BLaER1 treated with 17β-estradiol and CSF1 and Interleukin-3, amounts not matched to agents 10 nM and 100 nM (cell line): ENCODE results near the gene MBP.

Experiments used
- H3K27ac ChIP-seq, 11 experiments: shearing (Covaris generic); formaldehyde crosslinking; 2 replicates each; pipeline ENCODE4 v1.8.1; 2022
- H3K27me3 ChIP-seq, 11 experiments: shearing (Covaris generic); formaldehyde crosslinking; 2 replicates each; pipeline ENCODE4 v1.8.1; 2022
- H3K36me3 ChIP-seq, 11 experiments: shearing (Covaris generic); formaldehyde crosslinking; 2 replicates each; pipeline ENCODE4 v1.8.1; 2022
- H3K4me1 ChIP-seq, 10 experiments: shearing (Covaris generic); formaldehyde crosslinking; 2 replicates each; pipeline ENCODE4 v1.8.1; 2022
- H3K4me2 ChIP-seq, 11 experiments: shearing (Covaris generic); formaldehyde crosslinking; 2 replicates each; pipeline ENCODE4 v1.8.1; 2022
- H3K4me3 ChIP-seq, 10 experiments: shearing (Covaris generic); formaldehyde crosslinking; 2 replicates each; pipeline ENCODE4 v1.8.1; 2022
- H3K9ac ChIP-seq, 11 experiments: shearing (Covaris generic); formaldehyde crosslinking; 2 replicates each; pipeline ENCODE4 v1.8.1; 2022
- H3K9me3 ChIP-seq, 11 experiments: shearing (Covaris generic); formaldehyde crosslinking; replicated peaks in 1 of 11; 2 replicates each; pipeline ENCODE4 v1.8.1; 2022
- H4K20me1 ChIP-seq, 11 experiments: shearing (Covaris generic); formaldehyde crosslinking; 2 replicates each; pipeline ENCODE4 v1.8.1; 2022
- Cebpa-rat ChIP-seq, 11 experiments: shearing (Covaris generic); IDR thresholded peaks; 2 replicates each; pipeline ENCODE4 v1.8.1; 2022

The MBP gene

DNA sequence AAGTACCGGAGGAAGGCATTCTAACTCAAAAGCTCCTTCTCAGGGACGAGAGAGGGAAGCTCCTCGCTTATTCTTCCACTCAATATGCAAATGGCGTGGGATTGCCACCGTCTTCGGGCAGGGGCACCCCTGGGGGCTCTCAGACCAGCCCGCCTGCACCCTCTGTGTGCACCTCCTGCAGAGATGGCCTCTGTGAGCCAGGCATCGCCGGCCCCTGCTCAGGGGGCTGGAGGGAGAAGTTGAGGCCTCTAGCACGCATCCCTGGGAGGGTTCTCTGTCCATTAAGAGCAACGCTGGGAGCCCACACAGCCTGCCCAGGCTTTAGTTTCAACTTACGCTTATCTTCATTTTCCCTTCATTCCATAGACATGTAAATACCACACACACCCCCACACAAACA lies 125.3 kb downstream of the MBP start:
- H4K20me1 ChIP-seq = peaks cover 13 to 77% (median 40%) of the 10 kb centered on the region in 11 experiments; a peak in 20 of 22 replicates
- H3K27ac ChIP-seq = peak overlapping the region in 3 of 11 experiments; percentile 31 to 82 (median 35); a peak in 3 of 22 replicates
- peaks cover 69 to 91% (median 82%) of the 10 kb centered on the region in 10 experiments for H3K4me1 ChIP-seq
- H3K9me3 ChIP-seq = no peaks in the 10 kb centered on the region
- no peak for TF ChIP-seq Cebpa-rat (IDR thresholded peaks at IDR 0.05)
- H3K4me2 ChIP-seq = peak overlapping the region in 10 of 11 experiments; percentile 20 to 95 (median 87); a peak in 19 of 22 replicates
- no peaks in the 10 kb centered on the region; a peak in 1 of 22 replicates for H3K27me3 ChIP-seq
- no peak overlapping the region for H3K4me3 ChIP-seq
- H3K36me3 ChIP-seq = peaks cover 11 to 58% (median 31%) of the 10 kb centered on the region in 11 experiments; a peak in 21 of 22 replicates
- H3K9ac ChIP-seq = peak overlapping the region in 3 of 11 experiments; percentile 14 to 26 (median 19); a peak in 2 of 22 replicates

DNA sequence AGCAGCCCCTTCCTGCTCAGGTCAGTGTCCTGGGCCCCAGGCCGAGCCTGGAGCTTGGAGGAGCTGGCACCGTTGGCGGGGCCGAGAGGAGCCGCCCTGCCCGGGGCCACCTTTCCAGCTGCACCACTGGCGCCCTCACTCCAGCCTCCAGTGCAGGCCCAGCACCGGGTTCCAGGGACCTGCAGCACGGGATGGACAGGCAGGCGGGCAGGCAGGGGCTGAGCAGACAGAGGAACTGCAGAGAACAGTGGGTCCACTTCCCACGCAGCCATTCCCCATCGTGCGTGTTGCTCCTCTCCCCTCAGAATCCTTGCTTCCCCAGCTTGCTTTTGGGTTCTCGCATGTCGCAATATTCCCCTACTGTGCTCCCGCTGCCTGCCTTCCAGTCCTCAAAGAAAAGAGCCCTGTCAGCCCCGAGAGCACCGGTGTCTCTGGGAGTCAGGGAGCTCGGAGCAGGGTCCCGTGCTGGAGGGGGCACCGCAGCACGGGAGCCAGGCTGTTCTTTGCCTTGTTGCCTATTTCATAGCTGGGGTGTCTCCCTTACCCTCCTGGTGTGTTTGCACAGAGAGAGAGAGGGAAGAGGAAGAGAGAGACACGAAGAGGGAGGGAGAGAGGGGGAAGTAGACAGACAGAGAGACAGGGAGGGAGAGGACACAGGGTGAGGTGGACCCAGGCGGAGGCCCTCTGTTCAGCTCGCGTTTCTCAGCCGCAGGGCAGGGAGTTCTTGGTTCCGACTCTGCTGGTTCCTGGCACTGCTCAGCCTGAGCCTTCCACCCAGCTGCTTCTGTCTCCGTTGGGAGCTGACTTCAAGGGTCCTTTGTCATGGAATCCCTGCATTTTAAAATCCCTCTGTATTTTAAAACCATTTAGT lies 126.0 kb downstream of the MBP start:
- Histone ChIP-seq H3K27ac (peak overlapping the region in 7 of 11 experiments; percentile 16 to 82 (median 31); a peak in 9 of 22 replicates), H3K4me1 (peaks cover 69 to 84% (median 75%) of the 10 kb centered on the region in 10 experiments), H3K4me3 (no peak overlapping the region), H3K9ac (peak overlapping the region in 5 of 11 experiments; percentile 2 to 51 (median 19); a peak in 3 of 22 replicates), H3K4me2 (peak overlapping the region in 10 of 11 experiments; percentile 71 to 95 (median 87); a peak in 19 of 22 replicates), H3K27me3 (no peaks in the 10 kb centered on the region; a peak in 1 of 22 replicates), H4K20me1 (peaks cover 6 to 70% (median 34%) of the 10 kb centered on the region in 11 experiments; a peak in 19 of 22 replicates), H3K36me3 (peaks cover 5 to 51% (median 24%) of the 10 kb centered on the region in 11 experiments; a peak in 20 of 22 replicates), H3K9me3 (no peaks in the 10 kb centered on the region)
- TF ChIP-seq Cebpa-rat (IDR thresholded peaks at IDR 0.05) = peak in 4 of 11 experiments; percentile 13 to 44 (median 31); a peak in 4 of 22 replicates

DNA sequence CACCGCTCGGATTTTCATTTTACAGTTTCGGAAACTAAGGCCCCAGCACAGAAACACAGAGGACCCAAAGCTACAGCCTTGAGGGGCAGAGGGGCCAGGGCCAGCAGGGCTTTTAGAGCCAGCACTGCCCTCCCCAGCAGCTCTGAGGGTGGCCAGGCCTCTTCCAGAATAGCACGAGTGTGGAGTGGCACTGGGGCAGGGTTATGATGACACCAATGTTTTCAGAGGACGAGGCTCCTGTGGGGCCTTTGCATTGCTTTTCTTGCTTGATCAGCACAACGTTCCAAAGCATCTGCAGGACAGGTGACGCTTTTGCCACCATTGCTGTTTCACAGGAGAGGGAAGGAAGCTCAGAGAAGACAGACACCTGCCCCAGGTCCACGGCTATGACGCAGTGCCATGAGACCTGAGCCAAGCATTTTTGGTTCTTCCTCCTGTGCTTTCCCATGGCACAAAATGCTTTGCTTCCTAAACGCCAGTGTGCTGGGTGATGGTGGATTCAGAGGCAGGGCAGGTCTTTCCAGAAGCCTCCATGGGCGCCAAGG lies 126.9 kb downstream of the MBP start:
- H3K4me2 ChIP-seq = peak overlapping the region; percentile 71 to 95 (median 87)
- TF ChIP-seq Cebpa-rat (IDR thresholded peaks at IDR 0.05) = no peak
- H3K27me3 ChIP-seq = no peaks in the 10 kb centered on the region; a peak in 1 of 22 replicates
- peaks cover 63 to 84% (median 72%) of the 10 kb centered on the region in 10 experiments for H3K4me1 ChIP-seq
- H3K9ac ChIP-seq = peak overlapping the region in 2 of 11 experiments; percentile 51 to 74; a peak in 2 of 22 replicates
- peak overlapping the region in 3 of 10 experiments; percentile 36 to 52 (median 42); a peak in 4 of 20 replicates for H3K4me3 ChIP-seq
- H4K20me1 ChIP-seq = peaks cover 0 to 62% (median 34%) of the 10 kb centered on the region in 11 experiments; a peak in 17 of 22 replicates
- no peaks in the 10 kb centered on the region for H3K9me3 ChIP-seq
- H3K27ac ChIP-seq = peak overlapping the region in 8 of 11 experiments; percentile 16 to 83 (median 78); a peak in 9 of 22 replicates
- peaks cover 0 to 43% (median 16%) of the 10 kb centered on the region in 11 experiments; a peak in 14 of 22 replicates for H3K36me3 ChIP-seq

DNA sequence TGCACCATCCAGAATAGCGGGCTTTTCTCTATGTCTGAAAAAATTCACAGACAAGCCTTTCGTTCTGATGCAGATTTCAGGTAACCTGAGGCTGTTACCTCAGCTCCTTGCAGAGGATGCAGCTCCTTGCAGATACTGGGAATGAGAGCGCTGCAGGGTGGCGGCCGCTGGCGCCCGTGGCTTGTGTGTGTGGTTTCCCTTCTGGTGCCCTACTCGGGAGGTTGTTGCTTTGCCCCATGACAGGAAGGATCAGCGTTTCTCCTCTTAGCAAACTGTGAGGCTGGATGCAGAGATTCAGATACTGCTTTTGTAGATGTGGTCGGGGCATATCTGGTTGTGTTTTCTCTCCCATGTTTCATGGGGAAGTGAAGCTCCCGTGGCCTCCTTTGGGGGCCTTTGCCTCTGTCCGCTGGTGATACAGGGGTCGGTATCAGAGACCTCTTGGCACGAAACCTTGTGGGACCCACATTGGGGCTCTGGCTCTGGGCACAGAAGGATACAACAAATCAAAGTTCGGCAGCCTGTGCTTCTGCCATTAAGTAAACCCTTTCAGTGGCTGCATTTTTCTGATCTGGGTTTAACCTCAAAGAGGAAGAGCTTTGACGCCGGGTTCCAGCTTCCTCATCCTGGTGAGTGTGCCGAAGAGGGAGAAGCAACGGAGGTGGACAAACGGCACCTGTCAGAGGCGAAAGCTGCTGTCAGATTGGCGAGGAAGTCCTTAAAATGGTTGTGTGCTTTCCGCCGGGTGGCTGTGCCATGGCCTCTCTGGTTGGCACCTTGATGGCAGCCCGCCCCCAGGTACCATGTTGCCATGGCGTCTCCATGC lies 127.8 kb downstream of the MBP start:
- Histone ChIP-seq H3K9me3 (no peaks in the 10 kb centered on the region), H3K4me3 (peak overlapping the region in 6 of 10 experiments; percentile 12 to 54 (median 39); a peak in 12 of 20 replicates), H3K4me2 (peak overlapping the region; percentile 71 to 95 (median 87)), H4K20me1 (peaks cover 0 to 52% (median 26%) of the 10 kb centered on the region in 11 experiments; a peak in 17 of 22 replicates), H3K27ac (peak overlapping the region in 9 of 11 experiments; percentile 50 to 83 (median 77); a peak in 17 of 22 replicates), H3K27me3 (no peaks in the 10 kb centered on the region; a peak in 1 of 22 replicates), H3K36me3 (peaks cover 0 to 34% (median 10%) of the 10 kb centered on the region in 11 experiments; a peak in 12 of 22 replicates), H3K9ac (peak overlapping the region; percentile 33 to 80 (median 57); a peak in 18 of 22 replicates), H3K4me1 (peaks cover 56 to 90% (median 65%) of the 10 kb centered on the region in 10 experiments)
- TF ChIP-seq Cebpa-rat (IDR thresholded peaks at IDR 0.05) = no peak

DNA sequence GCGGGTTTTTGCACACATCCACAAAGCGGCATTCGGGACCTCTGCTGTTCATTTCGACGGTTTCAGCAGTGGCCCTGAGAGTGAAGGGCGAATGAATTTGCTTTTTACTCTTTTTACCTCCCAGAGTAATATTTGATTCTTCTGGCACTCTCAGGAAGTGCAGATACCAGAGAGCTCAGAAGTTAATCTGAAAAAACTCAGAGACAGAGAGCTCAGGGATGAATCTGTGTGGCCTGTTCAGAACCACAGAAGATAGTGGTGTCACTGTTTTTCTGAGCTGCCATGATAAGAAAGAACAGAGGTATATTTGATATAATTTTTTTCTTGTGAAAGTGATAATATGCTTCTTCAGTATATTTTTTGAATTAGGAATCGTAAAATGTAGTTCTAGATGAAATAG lies 129.3 kb downstream of the MBP start:
- H3K4me2 ChIP-seq = peak overlapping the region in 5 of 11 experiments; percentile 87 to 95 (median 90); a peak in 10 of 22 replicates
- peaks cover 41 to 83% (median 53%) of the 10 kb centered on the region in 10 experiments for H3K4me1 ChIP-seq
- peak overlapping the region in 1 of 11 experiments; percentile 80; a peak in 1 of 22 replicates for H3K9ac ChIP-seq
- peaks cover 0 to 19% (median 0%) of the 10 kb centered on the region in 11 experiments; a peak in 6 of 22 replicates for H3K36me3 ChIP-seq
- no peak for TF ChIP-seq Cebpa-rat (IDR thresholded peaks at IDR 0.05)
- H3K4me3 ChIP-seq = no peak overlapping the region
- no peaks in the 10 kb centered on the region; a peak in 1 of 22 replicates for H3K27me3 ChIP-seq
- H3K27ac ChIP-seq = peak overlapping the region in 2 of 11 experiments; percentile 13 to 77; a peak in 2 of 22 replicates
- H3K9me3 ChIP-seq = no peaks in the 10 kb centered on the region
- peaks cover 0 to 38% (median 12%) of the 10 kb centered on the region in 11 experiments; a peak in 11 of 22 replicates for H4K20me1 ChIP-seq

DNA sequence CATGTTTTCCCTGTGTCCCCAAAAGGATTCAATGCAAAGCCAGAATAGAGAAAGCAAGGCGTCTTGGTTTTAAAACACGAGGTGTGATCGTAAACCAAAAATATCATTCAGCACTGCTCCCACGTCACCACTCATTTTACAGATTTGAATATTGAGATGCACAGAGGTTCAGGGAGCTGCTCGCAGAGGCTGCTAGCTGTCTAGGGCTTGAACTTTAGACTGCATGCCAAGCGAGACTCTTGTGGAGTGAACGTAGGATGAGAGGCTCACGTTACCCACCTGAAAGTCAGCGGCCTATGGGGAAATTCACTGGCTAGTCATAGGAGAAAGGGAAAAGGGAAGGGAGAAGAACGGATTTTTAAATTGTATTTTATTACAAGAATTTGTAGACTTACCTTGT lies 130.1 kb downstream of the MBP start:
- peaks cover 0 to 31% (median 4%) of the 10 kb centered on the region in 11 experiments; a peak in 8 of 22 replicates for H4K20me1 ChIP-seq
- peak overlapping the region in 2 of 11 experiments; percentile 89 to 90; a peak in 3 of 22 replicates for H3K4me2 ChIP-seq
- H3K27me3 ChIP-seq = no peaks in the 10 kb centered on the region; a peak in 1 of 22 replicates
- H3K36me3 ChIP-seq = peaks cover 0 to 11% (median 0%) of the 10 kb centered on the region in 11 experiments; a peak in 3 of 22 replicates
- no peak overlapping the region for H3K27ac ChIP-seq
- H3K4me1 ChIP-seq = peaks cover 38 to 74% (median 46%) of the 10 kb centered on the region in 10 experiments
- H3K4me3 ChIP-seq = no peak overlapping the region
- TF ChIP-seq Cebpa-rat (IDR thresholded peaks at IDR 0.05) = no peak
- no peak overlapping the region for H3K9ac ChIP-seq
- no peaks in the 10 kb centered on the region for H3K9me3 ChIP-seq

DNA sequence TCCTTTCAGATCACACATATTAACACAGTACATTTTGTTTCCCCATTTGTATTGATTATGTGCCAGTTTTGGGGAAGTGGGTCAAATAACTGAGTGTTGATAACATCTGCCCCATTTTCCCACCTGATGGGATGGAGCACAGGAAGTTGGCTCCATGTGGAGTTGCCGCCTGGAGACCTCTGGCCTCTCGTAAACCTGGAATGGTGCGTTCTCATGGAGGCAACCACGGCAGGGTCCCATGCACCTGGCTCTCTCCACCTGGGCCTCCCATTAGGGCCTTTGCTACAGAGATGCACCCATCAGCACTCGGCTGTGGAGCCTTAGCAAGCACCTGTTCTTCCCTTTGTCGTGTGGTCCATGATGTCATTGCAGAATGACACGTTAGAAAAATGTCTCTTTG lies 130.6 kb downstream of the MBP start:
- Histone ChIP-seq H3K4me1 (peaks cover 33 to 69% (median 43%) of the 10 kb centered on the region in 10 experiments), H3K27ac (no peak overlapping the region), H3K4me2 (peak overlapping the region in 2 of 11 experiments; percentile 89 to 90; a peak in 1 of 22 replicates), H3K36me3 (peaks cover 0 to 10% (median 0%) of the 10 kb centered on the region in 11 experiments; a peak in 3 of 22 replicates), H3K9ac (no peak overlapping the region), H3K4me3 (no peak overlapping the region), H3K27me3 (no peaks in the 10 kb centered on the region; a peak in 1 of 22 replicates), H3K9me3 (no peaks in the 10 kb centered on the region), H4K20me1 (peaks cover 0 to 25% (median 0%) of the 10 kb centered on the region in 11 experiments; a peak in 5 of 22 replicates)
- TF ChIP-seq Cebpa-rat (IDR thresholded peaks at IDR 0.05) = no peak
